H9 (cell line): ENCODE data around the gene SLIT2. TPM values are rescaled to one million over a fixed set of nuclear protein-coding genes. Genes with fewer than 3 reads are reported as not detected.

Experiments used
- DNase-seq: peaks from one replicate; pipeline ENCODE4 v3.0.0-alpha.2; 2017
- H2AFZ ChIP-seq: one replicate; pipeline ENCODE4 v1.6.1; 2013; ENCODE audit warnings: mild to moderate bottlenecking, low read length, control low read depth, moderate library complexity
- H2AK5ac ChIP-seq: 2 replicates; pipeline ENCODE4 v1.6.1; 2013; ENCODE audit warnings: low read length, control low read depth, mixed read lengths; ENCODE audit not compliant: insufficient read length
- H2BK120ac ChIP-seq: one replicate; pipeline ENCODE4 v1.6.1; 2013; ENCODE audit warnings: low read depth, mild to moderate bottlenecking, low read length, control low read depth, inconsistent platforms; ENCODE audit not compliant: poor library complexity, severe bottlenecking
- H2BK12ac ChIP-seq: 2 replicates; pipeline ENCODE4 v1.6.1; 2013; ENCODE audit warnings: low read length, control low read depth, mixed read lengths, low read depth; ENCODE audit not compliant: insufficient read length
- H2BK15ac ChIP-seq: 2 replicates; pipeline ENCODE4 v1.6.1; 2013; ENCODE audit warnings: low read depth, low read length, control low read depth
- H2BK20ac ChIP-seq: one replicate; pipeline ENCODE4 v1.6.1; 2013; ENCODE audit warnings: low read depth, mild to moderate bottlenecking, low read length, control low read depth, inconsistent platforms; ENCODE audit not compliant: poor library complexity, severe bottlenecking
- H2BK5ac ChIP-seq: 2 replicates; pipeline ENCODE4 v1.6.1; 2013; ENCODE audit warnings: low read length, control low read depth, mixed read lengths; ENCODE audit not compliant: insufficient read length
- H3K14ac ChIP-seq: 2 replicates; pipeline ENCODE4 v1.6.1; 2013; ENCODE audit warnings: low read length, control low read depth; ENCODE audit not compliant: insufficient read depth
- H3K18ac ChIP-seq: 2 replicates; pipeline ENCODE4 v1.6.1; 2013; ENCODE audit warnings: low read depth, mild to moderate bottlenecking, mixed read lengths, low read length, control low read depth; ENCODE audit not compliant: insufficient read length
- H3K23ac ChIP-seq: 2 replicates; pipeline ENCODE4 v1.6.1; 2013; ENCODE audit warnings: low read length, control low read depth, mixed read lengths, low read depth; ENCODE audit not compliant: insufficient read length
- H3K23me2 ChIP-seq: 2 replicates; pipeline ENCODE4 v1.6.1; 2013; ENCODE audit warnings: low read depth, mild to moderate bottlenecking, mixed read lengths, low read length, control low read depth; ENCODE audit not compliant: insufficient read length, poor library complexity, severe bottlenecking
- H3K27ac ChIP-seq: 2 replicates; pipeline ENCODE4 v1.5.1; 2013; ENCODE audit warnings: low read length, control low read depth, mixed read lengths, low read depth; ENCODE audit not compliant: insufficient read length
- H3K27me3 ChIP-seq: 2 replicates; pipeline ENCODE4 v1.6.1; 2013; ENCODE audit warnings: low read length, control low read depth, inconsistent platforms; ENCODE audit not compliant: insufficient read depth
- H3K4ac ChIP-seq: 2 replicates; pipeline ENCODE4 v1.6.1; 2013; ENCODE audit warnings: low read depth, mild to moderate bottlenecking, control low read depth, inconsistent platforms, low read length, moderate library complexity
- H3K4me1 ChIP-seq: 2 replicates; pipeline ENCODE4 v1.6.1; 2013; ENCODE audit warnings: low read length, control low read depth, inconsistent platforms; ENCODE audit not compliant: insufficient read depth
- H3K4me2 ChIP-seq: 2 replicates; pipeline ENCODE4 v1.6.1; 2013; ENCODE audit warnings: low read length, control low read depth, mixed read lengths; ENCODE audit not compliant: insufficient read length, insufficient read depth
- H3K56ac ChIP-seq: 2 replicates; pipeline ENCODE4 v1.6.1; 2013; ENCODE audit warnings: low read depth, mild to moderate bottlenecking, mixed read lengths, low read length, control low read depth; ENCODE audit not compliant: insufficient read length
- H3K79me1 ChIP-seq: 2 replicates; pipeline ENCODE4 v1.6.1; 2013; ENCODE audit warnings: low read depth, mild to moderate bottlenecking, moderate library complexity, low read length, control low read depth, inconsistent platforms; ENCODE audit not compliant: insufficient read depth, poor library complexity, severe bottlenecking
- H3K79me2 ChIP-seq: 2 replicates; pipeline ENCODE4 v1.6.1; 2013; ENCODE audit warnings: low read length, control low read depth, inconsistent platforms; ENCODE audit not compliant: insufficient read depth
- H3K9ac ChIP-seq: 2 replicates; pipeline ENCODE4 v1.6.1; 2013; ENCODE audit warnings: low read length, control low read depth, mixed read lengths; ENCODE audit not compliant: insufficient read length; ENCODE audit errors: extremely low read depth
- H3K9me3 ChIP-seq: one replicate; pipeline ENCODE4 v1.6.1; 2013; ENCODE audit warnings: low read depth, low read length, inconsistent platforms; ENCODE audit not compliant: control insufficient read depth
- H3T11ph ChIP-seq: one replicate; pipeline ENCODE4 v1.6.1; 2013; ENCODE audit warnings: mild to moderate bottlenecking, low read length, control low read depth, inconsistent platforms
- H4K20me1 ChIP-seq: one replicate; pipeline ENCODE4 v1.6.1; 2013; ENCODE audit not compliant: control insufficient read depth, insufficient read length, insufficient read depth
- H4K5ac ChIP-seq: 2 replicates; pipeline ENCODE4 v1.6.1; 2013; ENCODE audit warnings: low read depth, mild to moderate bottlenecking, mixed read lengths, low read length, control low read depth; ENCODE audit not compliant: insufficient read length
- H4K8ac ChIP-seq: replicated peaks from 2 replicates; pipeline ENCODE4 v1.6.1; 2013; ENCODE audit warnings: low read length, control low read depth, mixed read lengths, low read depth; ENCODE audit not compliant: insufficient read length
- H4K91ac ChIP-seq: 2 replicates; pipeline ENCODE4 v1.6.1; 2013; ENCODE audit warnings: low read depth, mild to moderate bottlenecking, moderate library complexity, mixed read lengths, low read length, control low read depth; ENCODE audit not compliant: insufficient read length
- H3K27ac Mint-ChIP-seq, 3 experiments: 2 replicates in 2 of 3; 3 replicates in 1 of 3; pipeline ENCODE4 v1.8.0; 2020 to 2021; ENCODE audit warnings: mixed read lengths in 3 of 3, mild to moderate bottlenecking in 1 of 3, moderate library complexity in 1 of 3
- H3K27me3 Mint-ChIP-seq: 2 replicates; pipeline ENCODE4 v1.8.0; 2021; ENCODE audit warnings: low read depth, mild to moderate bottlenecking, moderate library complexity, mixed read lengths
- H3K36me3 Mint-ChIP-seq, 3 experiments: 2 replicates in 2 of 3; 3 replicates in 1 of 3; pipeline ENCODE4 v1.8.0; 2020 to 2021; ENCODE audit warnings: low read depth in 3 of 3, mixed read lengths in 3 of 3; ENCODE audit not compliant: insufficient read depth in 1 of 3
- H3K4me1 Mint-ChIP-seq, 2 experiments: 2 replicates each; pipeline ENCODE4 v1.8.0; 2020; ENCODE audit warnings: mixed read lengths in 2 of 2
- H3K4me3 Mint-ChIP-seq, 2 experiments: 2 replicates in 1 of 2; 3 replicates in 1 of 2; pipeline ENCODE4 v1.8.0; 2020 to 2021; ENCODE audit warnings: mild to moderate bottlenecking in 2 of 2, mixed read lengths in 2 of 2, moderate library complexity in 1 of 2
- H3K9me3 Mint-ChIP-seq, 2 experiments: 2 replicates in 1 of 2; 3 replicates in 1 of 2; pipeline ENCODE4 v1.8.0; 2020; ENCODE audit warnings: mild to moderate bottlenecking in 2 of 2, mixed read lengths in 2 of 2, moderate library complexity in 1 of 2
- WGBS: extraction: QIAGEN DNeasy Blood & Tissue Kit; methylation state at CpG from one replicate; pipeline ENCODE4 v1.1.7; 2013; ENCODE audit warnings: missing lambda C conversion rate, low lambda C conversion rate, mixed read lengths; ENCODE audit not compliant: insufficient read length; ENCODE audit errors: extremely low coverage; 5-methylcytosine and 5-hydroxymethylcytosine counted together
- total RNA-seq: library from RNA; stranded (reverse); gene quantifications from 2 replicates; pipeline ENCODE4 v1.2.1, GENCODE V29; 2021
- TF ChIP-seq, protein P1 (sequence below): fragments of 200-600 bp; sonication (generic); conservative IDR thresholded peaks from 3 replicates; pipeline ENCODE4 v1.8.0; 2021; ENCODE audit warnings: antibody characterized with exemption, mild to moderate bottlenecking

SLIT2 gene
- total RNA-seq, 1 experiment from 2014 or later: 1.3 TPM

DNA sequence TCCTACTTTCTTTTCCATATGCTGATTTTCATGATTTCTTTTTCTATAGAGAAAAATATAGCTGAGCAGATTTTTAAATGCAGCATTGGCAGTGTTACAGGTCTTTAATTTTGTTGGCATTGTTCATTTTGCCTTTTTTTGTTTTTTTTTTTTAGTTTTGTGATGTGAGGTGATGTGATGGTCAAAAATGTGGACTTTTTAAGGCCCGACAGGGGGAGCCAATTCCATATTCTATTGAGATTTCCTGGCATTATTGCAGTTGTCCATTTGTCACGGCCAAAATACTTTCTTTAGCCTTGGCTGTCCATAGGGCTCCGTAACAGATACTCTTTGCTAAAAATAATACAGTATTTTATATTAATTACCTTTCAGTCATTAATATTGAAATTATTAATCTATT, 47.8 kb downstream of the SLIT2 start:
- Histone ChIP-seq H4K91ac (no peak overlapping the region), H2BK5ac (no peak overlapping the region), H2BK15ac (no peak overlapping the region), H3K9ac (no peak overlapping the region), H4K8ac (no peak overlapping the region), H4K20me1 (no peaks in the 10 kb centered on the region), H3K27me3 (no peaks in the 10 kb centered on the region), H3K79me2 (no peaks in the 10 kb centered on the region), H3K4me2 (no peak overlapping the region), H3T11ph (no peak overlapping the region), H3K4me1 (no peaks in the 10 kb centered on the region), H2AFZ (no peak overlapping the region), H3K4ac (no peak overlapping the region), H2BK120ac (no peak overlapping the region), H2BK12ac (no peak overlapping the region), H3K56ac (no peak overlapping the region), H3K14ac (no peak overlapping the region), H3K18ac (no peak overlapping the region), H3K27ac (no peak overlapping the region), H2AK5ac (no peak overlapping the region), H4K5ac (no peak overlapping the region), H2BK20ac (no peak overlapping the region), H3K23ac (no peak overlapping the region), H3K23me2 (no peaks in the 10 kb centered on the region), H3K79me1 (no peaks in the 10 kb centered on the region), H3K9me3 (no peaks in the 10 kb centered on the region)
- no peak overlapping the region for H3K4me3 Mint-ChIP-seq
- TF ChIP-seq, protein P1, sequence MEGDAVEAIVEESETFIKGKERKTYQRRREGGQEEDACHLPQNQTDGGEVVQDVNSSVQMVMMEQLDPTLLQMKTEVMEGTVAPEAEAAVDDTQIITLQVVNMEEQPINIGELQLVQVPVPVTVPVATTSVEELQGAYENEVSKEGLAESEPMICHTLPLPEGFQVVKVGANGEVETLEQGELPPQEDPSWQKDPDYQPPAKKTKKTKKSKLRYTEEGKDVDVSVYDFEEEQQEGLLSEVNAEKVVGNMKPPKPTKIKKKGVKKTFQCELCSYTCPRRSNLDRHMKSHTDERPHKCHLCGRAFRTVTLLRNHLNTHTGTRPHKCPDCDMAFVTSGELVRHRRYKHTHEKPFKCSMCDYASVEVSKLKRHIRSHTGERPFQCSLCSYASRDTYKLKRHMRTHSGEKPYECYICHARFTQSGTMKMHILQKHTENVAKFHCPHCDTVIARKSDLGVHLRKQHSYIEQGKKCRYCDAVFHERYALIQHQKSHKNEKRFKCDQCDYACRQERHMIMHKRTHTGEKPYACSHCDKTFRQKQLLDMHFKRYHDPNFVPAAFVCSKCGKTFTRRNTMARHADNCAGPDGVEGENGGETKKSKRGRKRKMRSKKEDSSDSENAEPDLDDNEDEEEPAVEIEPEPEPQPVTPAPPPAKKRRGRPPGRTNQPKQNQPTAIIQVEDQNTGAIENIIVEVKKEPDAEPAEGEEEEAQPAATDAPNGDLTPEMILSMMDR: peak; percentile 66
- no peaks in the 10 kb centered on the region for H3K9me3 Mint-ChIP-seq
- peaks cover 0 to 2% of the 10 kb centered on the region in 2 experiments; a peak in 1 of 4 replicates for H3K4me1 Mint-ChIP-seq
- no peak for DNase-seq
- no peaks in the 10 kb centered on the region for H3K36me3 Mint-ChIP-seq
- H3K27ac Mint-ChIP-seq: no peak overlapping the region
- no CpG with 5 or more reads among the region's 3 CpGs for WGBS
- H3K27me3 Mint-ChIP-seq: no peaks in the 10 kb centered on the region
